ENCODE data around the gene RSPH4A.

Gene RSPH4A

GRCh38 chr6:116615937-116616736, at the start of gene RSPH4A:
RSPH4A (plus strand) TSS chr6:116616479; CDS start chr6:116616624, 145 bp downstream.
- H3K9me3 Mint-ChIP-seq: no peaks in the 10 kb centered on the region
- H3K27ac Mint-ChIP-seq: no peak within 1 kb of the TSS
- peaks cover 21% of the 10 kb centered on the region for H3K4me1 Mint-ChIP-seq
- H3K36me3 Mint-ChIP-seq: no peaks in the 10 kb centered on the region
- H3K4me3 Mint-ChIP-seq: peak within 1 kb of the TSS; percentile 90
- H3K27me3 Mint-ChIP-seq: peaks cover 2% of the 10 kb centered on the region

DNA sequence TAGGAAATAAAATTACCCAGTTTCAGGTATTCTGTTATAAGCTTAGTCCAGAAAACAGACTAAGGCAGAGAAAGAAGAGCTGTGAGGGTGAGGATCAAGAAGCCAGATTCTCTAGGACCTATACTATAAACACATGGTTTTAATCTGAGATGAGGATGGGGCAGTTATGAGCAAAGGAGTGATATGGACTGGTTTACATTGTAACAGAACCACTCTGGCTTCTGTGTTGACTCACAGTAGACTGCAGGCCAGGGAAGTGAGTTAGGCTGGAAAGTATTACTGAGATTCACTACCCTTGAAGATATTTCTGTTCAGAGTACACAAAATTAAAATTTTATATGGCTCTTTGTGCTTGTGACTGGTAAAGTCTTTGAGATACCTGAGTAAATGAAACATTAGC, 48.2 kb upstream of the RSPH4A start:
- peaks cover 2% of the 10 kb centered on the region for H3K27me3 Mint-ChIP-seq
- H3K36me3 Mint-ChIP-seq: peaks cover 2% of the 10 kb centered on the region
- no peaks in the 10 kb centered on the region for H3K9me3 Mint-ChIP-seq
- peak overlapping the region; percentile 62 for H3K27ac Mint-ChIP-seq
- no peak overlapping the region for H3K4me3 Mint-ChIP-seq
- H3K4me1 Mint-ChIP-seq: peaks cover 41% of the 10 kb centered on the region

- Mint-ChIP-seq H3K36me3 (peaks cover 3% of the 10 kb centered on the region), H3K4me1 (peaks cover 49% of the 10 kb centered on the region), H3K4me3 (peak overlapping the region; percentile 51), H3K27ac (no peak overlapping the region), H3K27me3 (peaks cover 2% of the 10 kb centered on the region), H3K9me3 (no peaks in the 10 kb centered on the region)
Observed at GRCh38 chr6:116568821-116569755, 47.2 kb upstream of the RSPH4A start.

GRCh38 chr6:116570856-116571682, 45.2 kb upstream of the RSPH4A start, which contains the start of gene RWDD1:
RWDD1 (plus strand) TSS chr6:116571504; CDS start chr6:116571583, 79 bp downstream.
- H3K36me3 Mint-ChIP-seq: peaks cover 6% of the 10 kb centered on the region
- peaks cover 54% of the 10 kb centered on the region for H3K4me1 Mint-ChIP-seq
- no peaks in the 10 kb centered on the region for H3K9me3 Mint-ChIP-seq
- H3K4me3 Mint-ChIP-seq: peak within 1 kb of the TSS; percentile 99
- no peaks in the 10 kb centered on the region for H3K27me3 Mint-ChIP-seq
- H3K27ac Mint-ChIP-seq: peak within 1 kb of the TSS; percentile 98

DNA sequence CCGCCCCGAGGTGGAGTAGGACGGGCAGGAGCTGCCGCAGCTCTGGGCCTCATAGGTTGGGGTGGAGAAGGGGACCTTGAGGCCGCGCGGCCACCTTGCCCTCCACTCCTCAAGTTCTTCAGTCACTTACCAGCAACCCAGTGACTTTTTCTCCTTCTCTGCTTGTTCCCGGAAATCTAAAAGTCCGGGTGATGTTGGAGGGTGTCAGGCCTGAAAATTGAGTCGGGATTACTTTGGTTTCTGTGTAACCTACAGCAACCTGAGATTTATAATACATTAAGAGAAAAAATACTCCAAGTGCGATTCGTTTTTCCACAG, 44.6 kb upstream of the RSPH4A start:
- peak overlapping the region; percentile 96 for H3K27ac Mint-ChIP-seq
- H3K27me3 Mint-ChIP-seq: no peaks in the 10 kb centered on the region
- H3K4me3 Mint-ChIP-seq: peak overlapping the region; percentile 99
- peaks cover 10% of the 10 kb centered on the region for H3K36me3 Mint-ChIP-seq
- no peaks in the 10 kb centered on the region for H3K9me3 Mint-ChIP-seq
- peaks cover 59% of the 10 kb centered on the region for H3K4me1 Mint-ChIP-seq

DNA sequence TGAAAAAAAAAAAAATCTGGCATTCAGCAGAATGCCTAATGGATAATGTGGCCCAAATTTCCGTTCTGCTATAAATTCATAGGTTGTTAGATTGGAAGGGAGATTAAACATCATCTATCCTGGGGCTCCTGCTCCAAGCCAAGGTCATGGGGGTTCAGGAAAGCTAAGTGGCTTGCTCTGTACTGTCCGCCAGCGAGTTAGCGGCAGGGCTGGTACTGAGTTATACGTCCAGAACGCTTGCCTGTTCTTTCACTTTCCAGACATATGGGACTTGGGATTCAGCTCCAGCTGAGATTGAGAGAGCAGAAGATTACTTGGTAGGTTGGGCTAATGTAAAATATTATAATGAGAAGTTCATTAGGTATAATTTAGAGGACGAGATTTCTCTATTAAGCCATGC, 44.1 kb upstream of the RSPH4A start:
- H3K4me3 Mint-ChIP-seq: peak overlapping the region; percentile 99
- H3K4me1 Mint-ChIP-seq: peaks cover 64% of the 10 kb centered on the region
- no peaks in the 10 kb centered on the region for H3K9me3 Mint-ChIP-seq
- H3K27ac Mint-ChIP-seq: peak overlapping the region; percentile 96
- H3K27me3 Mint-ChIP-seq: no peaks in the 10 kb centered on the region
- H3K36me3 Mint-ChIP-seq: peaks cover 10% of the 10 kb centered on the region

DNA sequence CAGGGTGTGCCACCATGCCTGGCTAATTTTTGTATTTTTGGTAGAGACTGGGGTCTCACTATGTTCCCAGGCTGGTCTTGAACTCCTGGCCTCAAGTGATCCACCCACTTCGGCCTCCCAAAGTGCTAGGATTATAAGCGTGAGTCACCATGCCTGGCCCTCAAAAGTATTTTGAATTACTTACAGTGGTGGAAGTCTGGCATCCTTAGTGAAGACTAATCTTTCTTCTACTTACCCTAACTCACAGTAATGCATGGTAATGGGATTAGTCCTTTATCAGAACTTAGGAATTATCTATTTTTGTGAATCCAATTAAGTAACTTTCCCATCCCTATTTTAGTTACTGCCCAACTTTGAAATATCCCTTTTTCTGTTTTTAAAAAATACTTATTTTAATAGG, 41.1 kb upstream of the RSPH4A start:
- H3K4me3 Mint-ChIP-seq: no peak overlapping the region
- peaks cover 17% of the 10 kb centered on the region for H3K36me3 Mint-ChIP-seq
- peaks cover 76% of the 10 kb centered on the region for H3K4me1 Mint-ChIP-seq
- no peaks in the 10 kb centered on the region for H3K9me3 Mint-ChIP-seq
- no peak overlapping the region for H3K27ac Mint-ChIP-seq
- H3K27me3 Mint-ChIP-seq: no peaks in the 10 kb centered on the region

DNA sequence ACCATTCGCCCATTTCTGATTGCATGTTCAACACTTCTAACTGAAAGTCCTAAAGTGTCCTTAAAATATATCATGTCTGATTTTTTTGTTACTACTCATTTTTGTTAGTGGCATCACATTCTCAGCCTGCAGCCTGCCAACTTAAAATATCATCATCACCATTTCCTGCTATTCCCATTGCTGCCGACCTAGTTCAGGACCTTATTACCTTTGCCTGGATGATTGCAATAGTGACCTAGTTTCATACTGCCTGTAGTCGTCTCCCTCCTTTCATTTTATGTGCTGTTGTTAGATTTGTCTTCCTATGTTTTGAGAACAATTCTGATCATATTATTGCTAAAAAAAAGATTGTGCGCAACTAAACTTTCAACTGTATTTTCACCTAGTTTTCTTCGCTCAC, 38.8 kb upstream of the RSPH4A start:
- Mint-ChIP-seq H3K4me3 (no peak overlapping the region), H3K4me1 (peaks cover 66% of the 10 kb centered on the region), H3K36me3 (peaks cover 20% of the 10 kb centered on the region), H3K27me3 (no peaks in the 10 kb centered on the region), H3K9me3 (no peaks in the 10 kb centered on the region), H3K27ac (no peak overlapping the region)

DNA sequence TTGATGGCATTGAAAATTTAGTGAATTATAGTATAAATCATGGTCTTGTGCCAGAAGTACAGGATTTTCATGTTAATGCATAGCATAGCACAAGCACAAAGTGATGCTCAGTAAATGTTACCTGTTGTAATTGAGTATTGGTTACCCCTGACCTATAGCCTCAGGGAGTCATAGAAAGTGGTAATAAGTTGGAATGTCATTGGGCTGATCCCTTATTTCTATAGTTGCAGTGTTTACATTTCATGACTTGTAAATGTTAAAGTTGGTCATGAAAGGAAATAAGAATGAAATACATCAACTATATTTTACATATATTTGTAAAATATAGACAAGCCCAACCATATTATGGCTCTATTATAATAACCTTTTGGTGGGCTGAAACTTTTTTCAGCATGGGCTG, 37.9 kb upstream of the RSPH4A start:
- no peak overlapping the region for H3K27ac Mint-ChIP-seq
- H3K36me3 Mint-ChIP-seq: peaks cover 22% of the 10 kb centered on the region
- H3K4me3 Mint-ChIP-seq: no peak overlapping the region
- H3K4me1 Mint-ChIP-seq: peaks cover 61% of the 10 kb centered on the region
- no peaks in the 10 kb centered on the region for H3K27me3 Mint-ChIP-seq
- no peaks in the 10 kb centered on the region for H3K9me3 Mint-ChIP-seq

DNA sequence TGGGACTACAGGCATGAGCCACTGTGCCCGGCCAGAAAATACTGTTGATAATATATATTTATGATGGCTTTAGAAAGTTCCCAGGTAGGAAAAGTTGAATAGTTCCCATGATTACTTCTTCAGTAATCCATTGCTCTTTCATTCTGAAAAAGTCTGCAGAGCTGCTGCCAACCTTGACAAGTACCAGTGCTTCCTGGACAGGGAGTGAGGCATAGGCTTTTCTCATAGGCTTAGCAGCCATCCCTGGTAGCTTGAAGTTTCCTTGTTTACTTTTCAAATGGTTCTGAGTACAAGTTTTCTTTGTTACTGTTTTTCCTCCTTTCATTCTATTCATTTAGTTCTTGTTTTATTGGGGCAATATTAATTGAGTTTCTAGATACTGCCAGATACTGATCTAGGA, 37.1 kb upstream of the RSPH4A start:
- Mint-ChIP-seq H3K4me3 (no peak overlapping the region), H3K27me3 (no peaks in the 10 kb centered on the region), H3K4me1 (peaks cover 53% of the 10 kb centered on the region), H3K27ac (no peak overlapping the region), H3K9me3 (no peaks in the 10 kb centered on the region), H3K36me3 (peaks cover 20% of the 10 kb centered on the region)

GRCh38 chr6:116580198-116580597, 36.1 kb upstream of the RSPH4A start:
- no peak overlapping the region for H3K4me3 Mint-ChIP-seq

GRCh38 chr6:116586276-116586675, 30.0 kb upstream of the RSPH4A start:
- Mint-ChIP-seq H3K27me3 (no peaks in the 10 kb centered on the region), H3K9me3 (no peaks in the 10 kb centered on the region), H3K4me1 (peaks cover 9% of the 10 kb centered on the region), H3K36me3 (peaks cover 25% of the 10 kb centered on the region), H3K27ac (no peak overlapping the region), H3K4me3 (no peak overlapping the region)

More at GRCh38 chr6:116580198-116580597, 36.1 kb upstream of the RSPH4A start:
- Mint-ChIP-seq H3K4me1 (peaks cover 52% of the 10 kb centered on the region), H3K9me3 (no peaks in the 10 kb centered on the region), H3K27me3 (no peaks in the 10 kb centered on the region), H3K27ac (no peak overlapping the region), H3K36me3 (peaks cover 21% of the 10 kb centered on the region)

GRCh38 chr6:116586738-116587137, 29.5 kb upstream of the RSPH4A start:
- no peaks in the 10 kb centered on the region for H3K27me3 Mint-ChIP-seq
- peaks cover 22% of the 10 kb centered on the region for H3K36me3 Mint-ChIP-seq
- no peak overlapping the region for H3K27ac Mint-ChIP-seq
- peaks cover 9% of the 10 kb centered on the region for H3K4me1 Mint-ChIP-seq
- H3K4me3 Mint-ChIP-seq: no peak overlapping the region
- H3K9me3 Mint-ChIP-seq: no peaks in the 10 kb centered on the region

- no peaks in the 10 kb centered on the region for H3K27me3 Mint-ChIP-seq
- H3K4me1 Mint-ChIP-seq: no peaks in the 10 kb centered on the region
- no peaks in the 10 kb centered on the region for H3K9me3 Mint-ChIP-seq
- no peak overlapping the region for H3K27ac Mint-ChIP-seq
- H3K36me3 Mint-ChIP-seq: peaks cover 20% of the 10 kb centered on the region
- no peak overlapping the region for H3K4me3 Mint-ChIP-seq
Observed at GRCh38 chr6:116595247-116595646, 21.0 kb upstream of the RSPH4A start.

DNA sequence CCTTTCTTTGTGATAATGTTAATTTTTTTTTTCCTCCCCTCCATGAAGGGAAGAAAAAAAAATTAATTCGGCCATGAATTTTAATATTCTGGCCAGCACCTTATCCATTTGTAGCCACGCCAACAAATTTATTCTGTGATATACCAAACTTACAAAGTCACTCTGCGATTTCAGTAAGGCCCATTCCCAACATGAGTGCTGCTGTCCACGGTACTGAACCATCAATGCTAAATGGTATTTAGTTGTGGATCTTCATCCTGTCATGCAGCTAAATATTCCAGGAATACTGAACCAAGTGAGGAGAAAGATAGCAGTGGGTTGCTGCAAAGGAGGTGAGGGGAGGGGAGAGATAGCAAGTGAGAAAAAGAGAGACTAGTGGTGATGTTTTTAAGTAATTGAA, 19.5 kb upstream of the RSPH4A start:
- Mint-ChIP-seq H3K27me3 (no peaks in the 10 kb centered on the region), H3K36me3 (peaks cover 28% of the 10 kb centered on the region), H3K4me1 (no peaks in the 10 kb centered on the region), H3K4me3 (no peak overlapping the region), H3K27ac (no peak overlapping the region), H3K9me3 (no peaks in the 10 kb centered on the region)

Measured in activated naive CD4-positive, alpha-beta T cell treated with anti-CD3 and anti-CD28 coated beads, Interleukin-2, amount 50 U/mL, for 24 hours (primary cell).